ENCODE measurements around the gene HSD11B1.

GRCh38 chr1:209697126-209697525 is 7.5 kb upstream of the HSD11B1 start:
- TF ChIP-seq POLR2A (IDR thresholded peaks at IDR 0.05) (no peak), CTCF (IDR thresholded peaks at IDR 0.05) (no peak)

Measured in testis (tissue), 2 donors.